Stimulated activated CD8-positive, alpha-beta memory T cell treated with anti-CD3 and anti-CD28 coated beads, Interleukin-4, amount 100 ng/mL, for 4 hours (primary cell): ENCODE measurements around the gene TRPV3.
"Not testable (repeated sequence)": the region's sequence is repeated elsewhere in the genome, so short reads cannot be mapped to it uniquely, and the experiment has no call there.

Source experiments
- DNase-seq, 2 donors: peaks; one replicate each; pipeline ENCODE4 v3.0.0-alpha.2; 2020; ENCODE audit warnings: low read depth in 2 of 2, low spot score in 1 of 2

TRPV3 gene

GRCh38 chr17:3557768-3558583, at the start of gene TRPV3:
Gene TRPV3 (minus strand): TSS chr17:3557812. CDS start chr17:3554850, 2,962 bp downstream.
- peak; percentile 39 to 54 for DNase-seq

- no peak for DNase-seq
These were observed 46.3 kb upstream of the TRPV3 start for GRCh38 chr17:3603870-3604259.

GRCh38 chr17:3603119-3603869, 45.7 kb upstream of the TRPV3 start:
- DNase-seq = no peak

- no peak for DNase-seq
These were observed 44.9 kb upstream of the TRPV3 start for GRCh38 chr17:3602499-3602898.

- DNase-seq = no peak
These were observed 43.1 kb upstream of the TRPV3 start for GRCh38 chr17:3600529-3601205.

- DNase-seq = no peak
These were observed 40.5 kb upstream of the TRPV3 start for GRCh38 chr17:3598078-3598477.

GRCh38 chr17:3596804-3597464, 39.3 kb upstream of the TRPV3 start:
- no peak for DNase-seq

- DNase-seq = no peak
These were observed 37.4 kb upstream of the TRPV3 start for GRCh38 chr17:3594976-3595375.

- no peak for DNase-seq
These were observed 36.6 kb upstream of the TRPV3 start for GRCh38 chr17:3594051-3594800.

GRCh38 chr17:3593384-3593783, 35.8 kb upstream of the TRPV3 start:
- no peak for DNase-seq

GRCh38 chr17:3592216-3592860, 34.7 kb upstream of the TRPV3 start:
- no peak for DNase-seq

- DNase-seq = no peak
These were observed 33.2 kb upstream of the TRPV3 start for GRCh38 chr17:3590768-3591167.

GRCh38 chr17:3590231-3590630, 32.6 kb upstream of the TRPV3 start:
- DNase-seq = no peak

- no peak for DNase-seq
These were observed 32.2 kb upstream of the TRPV3 start for GRCh38 chr17:3589784-3590183.

- no peak for DNase-seq
These were observed 28.2 kb upstream of the TRPV3 start for GRCh38 chr17:3585826-3586225.

GRCh38 chr17:3583456-3583855, 25.8 kb upstream of the TRPV3 start:
- DNase-seq = no peak

GRCh38 chr17:3582915-3583314, 25.3 kb upstream of the TRPV3 start:
- no peak for DNase-seq

GRCh38 chr17:3578667-3579066, 21.1 kb upstream of the TRPV3 start:
- DNase-seq = not testable (repeated sequence)

GRCh38 chr17:3576970-3577369, 19.4 kb upstream of the TRPV3 start:
- no peak for DNase-seq

GRCh38 chr17:3575511-3575910, 17.9 kb upstream of the TRPV3 start:
- no peak for DNase-seq
